Effector memory CD4-positive, alpha-beta T cell (primary cell): ENCODE measurements around the gene KRTAP10-2.
"Not testable (repeated sequence)": the region's sequence is repeated elsewhere in the genome, so short reads cannot be mapped to it uniquely, and the experiment has no call there.

Experiments
- DNase-seq, 3 donors: peaks; one replicate each; pipeline ENCODE4 v3.0.0-alpha.2; 2020
- H3K27ac ChIP-seq: 2 replicates; pipeline ENCODE4 v1.7.0; 2013; ENCODE audit warnings: mild to moderate bottlenecking, low read length, moderate library complexity; ENCODE audit not compliant: insufficient read depth, poor library complexity, severe bottlenecking
- H3K27me3 ChIP-seq: replicated peaks from 2 replicates; pipeline ENCODE4 v1.7.0; 2013; ENCODE audit warnings: mild to moderate bottlenecking, low read length; ENCODE audit not compliant: insufficient read depth, control insufficient read depth, poor library complexity, severe bottlenecking
- H3K36me3 ChIP-seq: 2 replicates; pipeline ENCODE4 v1.7.0; 2013; ENCODE audit warnings: mild to moderate bottlenecking, low read length, moderate library complexity; ENCODE audit not compliant: control insufficient read depth, insufficient read depth
- H3K4me1 ChIP-seq: 2 replicates; pipeline ENCODE4 v1.7.0; 2013; ENCODE audit warnings: low read length, mild to moderate bottlenecking; ENCODE audit not compliant: control insufficient read depth, insufficient read depth, poor library complexity, severe bottlenecking
- H3K4me3 ChIP-seq: 2 replicates; pipeline ENCODE4 v1.7.0; 2013; ENCODE audit warnings: low read length, low read depth, mild to moderate bottlenecking; ENCODE audit not compliant: insufficient read depth, poor library complexity, severe bottlenecking
- H3K9me3 ChIP-seq: 2 replicates; pipeline ENCODE4 v1.7.0; 2013; ENCODE audit warnings: mild to moderate bottlenecking, low read length, moderate library complexity; ENCODE audit not compliant: control insufficient read depth

KRTAP10-2 gene

DNA sequence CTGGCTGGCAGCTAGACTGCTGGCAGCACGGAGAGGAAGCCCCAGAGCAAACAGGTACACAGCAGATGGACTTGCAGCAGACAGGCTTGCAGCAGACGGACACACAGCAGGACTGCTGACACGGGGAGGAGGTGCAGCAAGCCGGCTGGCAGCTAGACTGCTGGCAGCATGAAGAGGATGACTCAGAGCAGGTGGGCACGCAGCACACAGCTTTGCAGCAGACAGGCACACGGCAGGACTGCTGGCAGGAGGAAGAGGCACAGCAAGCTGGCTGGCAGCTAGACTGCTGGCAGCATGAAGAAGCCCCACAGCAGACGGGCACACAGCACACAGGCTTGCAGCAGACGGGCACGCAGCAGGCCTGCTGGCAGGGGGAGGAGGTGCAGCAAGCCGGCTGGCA lies 498 bp downstream of the KRTAP10-2 start:
- peaks cover 9% of the 10 kb centered on the region for H3K4me1 ChIP-seq
- H3K27me3 ChIP-seq = no peaks in the 10 kb centered on the region
- no peak overlapping the region for H3K27ac ChIP-seq
- H3K36me3 ChIP-seq = no peaks in the 10 kb centered on the region
- H3K4me3 ChIP-seq = no peak overlapping the region
- DNase-seq = no peak
- no peaks in the 10 kb centered on the region for H3K9me3 ChIP-seq

DNA sequence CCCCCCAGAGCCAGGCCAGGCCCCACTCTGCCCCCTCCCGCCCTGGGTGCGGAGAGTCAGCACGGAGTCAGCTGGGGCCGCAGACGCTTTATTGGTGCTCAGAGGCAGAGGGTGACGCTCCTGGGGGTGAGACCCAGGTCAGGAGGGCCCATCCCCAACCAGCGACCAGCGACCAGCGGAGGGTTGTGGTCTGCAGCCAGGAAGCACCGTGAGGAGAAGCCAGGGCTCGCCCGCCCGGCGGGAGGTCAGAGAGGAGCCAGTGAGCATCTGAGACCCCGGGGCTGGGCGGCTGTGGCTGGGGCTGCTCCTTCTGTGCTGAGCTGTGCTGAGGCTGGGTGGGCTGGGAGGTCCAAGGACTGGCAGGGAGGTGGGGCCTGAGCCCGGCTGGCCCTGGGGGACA lies 1.0 kb downstream of the KRTAP10-2 start:
- not testable (repeated sequence) for H3K9me3 ChIP-seq, H3K36me3 ChIP-seq, H3K27ac ChIP-seq, H3K4me3 ChIP-seq, DNase-seq, H3K4me1 ChIP-seq, H3K27me3 ChIP-seq

DNA sequence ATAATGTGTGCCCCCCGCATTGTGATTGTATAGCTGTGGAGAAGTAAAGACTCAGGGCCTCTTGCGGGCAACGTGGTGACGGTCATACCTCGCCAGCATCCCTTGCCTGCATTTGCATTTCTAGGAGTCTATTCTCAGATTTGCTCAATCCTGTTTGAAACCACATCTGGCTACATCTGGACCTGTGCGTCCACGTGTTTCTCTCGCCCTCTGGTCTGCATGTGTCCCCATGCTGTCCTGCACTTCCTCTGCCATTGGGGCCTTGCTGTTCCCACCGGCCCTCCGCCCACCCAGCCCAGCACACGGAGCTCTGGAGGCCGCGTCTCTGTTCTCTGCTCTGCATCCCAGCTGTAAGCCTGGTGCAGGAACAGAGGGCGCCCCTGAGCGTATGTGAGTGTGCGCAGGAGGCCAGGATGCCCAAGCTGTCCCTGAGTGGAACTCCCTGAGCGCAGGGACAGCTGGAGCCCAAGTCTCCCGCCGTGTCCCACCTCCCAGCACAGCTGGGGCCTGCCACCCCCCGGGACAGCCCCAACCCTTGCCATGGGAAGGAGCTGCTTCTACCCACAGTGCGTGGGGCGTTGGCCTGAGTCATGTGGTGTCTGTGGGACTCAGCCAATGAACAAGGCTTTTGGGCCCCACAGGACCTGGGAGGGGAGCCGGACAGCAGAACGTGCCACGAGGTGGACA lies 1.6 kb downstream of the KRTAP10-2 start:
- DNase-seq = no peak
- Histone ChIP-seq H3K4me1 (peaks cover 9% of the 10 kb centered on the region), H3K9me3 (no peaks in the 10 kb centered on the region), H3K27me3 (no peaks in the 10 kb centered on the region), H3K36me3 (no peaks in the 10 kb centered on the region), H3K27ac (no peak overlapping the region), H3K4me3 (no peak overlapping the region)

DNA sequence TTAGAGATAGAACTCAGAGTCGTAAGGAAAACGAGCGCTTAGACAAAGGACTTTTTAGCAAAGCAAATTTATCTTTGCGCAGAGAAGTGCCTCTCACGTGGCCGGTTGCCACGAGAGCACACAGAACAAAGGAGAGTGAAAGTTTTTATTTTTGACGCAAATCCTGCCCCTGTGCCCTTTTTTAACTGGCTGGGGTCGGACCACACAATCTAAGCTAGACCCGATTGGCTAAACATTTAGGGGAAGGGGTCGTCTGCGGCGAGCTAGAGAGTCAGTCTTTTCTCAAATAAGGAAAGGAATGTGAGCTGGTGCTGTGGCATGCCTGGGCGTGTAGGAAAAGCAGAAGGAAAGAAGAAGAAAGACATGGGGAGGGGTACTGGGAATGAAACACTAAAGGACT lies 2.4 kb downstream of the KRTAP10-2 start:
- no peak overlapping the region for H3K27ac ChIP-seq

DNA sequence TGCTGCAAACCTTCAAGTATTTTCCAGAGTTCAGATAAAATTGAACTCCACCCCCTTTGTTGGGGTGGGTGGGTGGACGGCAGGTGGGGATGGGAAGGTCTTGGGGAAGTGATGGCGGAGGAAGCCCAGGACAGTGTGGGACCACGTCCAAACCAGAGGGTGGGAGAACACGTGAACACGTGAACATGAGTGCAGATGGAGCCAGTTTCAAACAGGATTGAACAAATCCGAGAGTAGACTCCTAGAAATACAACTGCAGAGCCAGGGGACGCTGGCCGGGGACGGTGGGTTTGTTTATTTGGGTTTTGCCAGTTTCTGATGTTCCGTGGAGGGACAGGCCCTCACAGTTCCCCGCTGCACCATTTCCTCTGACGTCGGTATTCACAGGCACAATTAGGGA lies 2.9 kb downstream of the KRTAP10-2 start:
- peaks cover 9% of the 10 kb centered on the region for H3K4me1 ChIP-seq
- no peaks in the 10 kb centered on the region for H3K9me3 ChIP-seq
- no peak for DNase-seq
- no peaks in the 10 kb centered on the region for H3K36me3 ChIP-seq
- no peak overlapping the region for H3K4me3 ChIP-seq
- no peaks in the 10 kb centered on the region for H3K27me3 ChIP-seq
- H3K27ac ChIP-seq = no peak overlapping the region

More for the DNA sequence above, 2.4 kb downstream of the KRTAP10-2 start:
- no peaks in the 10 kb centered on the region for H3K9me3 ChIP-seq
- H3K36me3 ChIP-seq = no peaks in the 10 kb centered on the region
- no peaks in the 10 kb centered on the region for H3K27me3 ChIP-seq
- DNase-seq = no peak
- no peak overlapping the region for H3K4me3 ChIP-seq
- H3K4me1 ChIP-seq = peaks cover 9% of the 10 kb centered on the region

DNA sequence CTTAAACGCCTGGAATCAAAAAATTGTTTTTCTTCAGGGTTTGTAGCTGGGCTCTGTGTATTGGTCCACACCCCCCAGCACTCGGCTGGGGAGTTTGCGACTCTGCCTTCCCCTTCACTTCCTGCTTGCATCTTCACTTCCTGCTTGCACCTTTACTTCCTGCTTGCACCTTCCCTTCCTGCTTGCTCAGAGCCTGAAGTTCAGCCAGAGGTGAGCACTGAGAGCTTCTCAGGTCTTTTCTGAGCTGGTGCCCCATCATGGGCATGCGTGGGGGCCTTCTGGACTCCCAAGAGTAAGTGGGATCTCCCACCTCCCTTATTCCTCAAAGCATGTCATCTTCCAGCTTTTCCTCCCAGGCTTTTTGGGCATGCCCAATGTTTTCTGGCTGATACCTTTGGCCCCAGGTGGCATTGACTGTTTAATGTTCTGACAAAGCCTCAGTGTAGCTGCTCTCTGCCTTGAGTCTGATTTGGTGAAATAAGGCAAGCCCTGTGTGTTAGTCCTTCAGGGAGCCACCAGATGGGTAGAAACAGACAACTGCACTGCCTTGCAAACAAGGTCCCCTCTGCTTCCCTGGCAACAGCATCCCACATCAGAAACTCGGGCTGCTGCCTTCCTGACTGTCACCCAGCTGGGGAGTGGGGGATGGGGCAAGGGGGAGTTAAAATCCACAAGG lies 3.5 kb downstream of the KRTAP10-2 start:
- no peak for DNase-seq
- H3K36me3 ChIP-seq = no peaks in the 10 kb centered on the region
- H3K4me1 ChIP-seq = peaks cover 9% of the 10 kb centered on the region
- H3K27ac ChIP-seq = peak overlapping the region; percentile 36
- H3K9me3 ChIP-seq = no peaks in the 10 kb centered on the region
- H3K4me3 ChIP-seq = no peak overlapping the region
- no peaks in the 10 kb centered on the region for H3K27me3 ChIP-seq

DNA sequence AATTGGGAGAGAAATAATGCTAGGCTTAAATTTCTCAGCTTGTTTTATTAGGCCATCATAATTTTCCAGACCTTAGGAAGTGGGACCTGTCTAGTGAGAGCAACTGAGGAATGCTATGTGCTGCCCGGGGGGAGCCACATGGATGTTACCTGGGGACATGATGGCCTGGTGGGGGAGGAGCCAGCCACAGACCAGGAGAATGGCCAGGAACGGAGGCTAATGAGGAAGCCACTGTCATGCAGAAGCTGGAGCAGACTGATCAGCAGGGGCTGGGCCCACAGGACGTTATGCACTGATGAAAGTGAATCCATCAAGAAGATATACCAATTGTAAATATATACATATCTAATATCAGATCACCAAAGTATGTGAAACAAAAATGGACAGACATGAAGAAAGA lies 6.7 kb downstream of the KRTAP10-2 start:
- H3K27me3 ChIP-seq = no peaks in the 10 kb centered on the region
- no peak overlapping the region for H3K27ac ChIP-seq
- H3K4me1 ChIP-seq = peaks cover 9% of the 10 kb centered on the region
- H3K4me3 ChIP-seq = no peak overlapping the region
- no peak for DNase-seq
- H3K9me3 ChIP-seq = no peaks in the 10 kb centered on the region
- H3K36me3 ChIP-seq = no peaks in the 10 kb centered on the region

DNA sequence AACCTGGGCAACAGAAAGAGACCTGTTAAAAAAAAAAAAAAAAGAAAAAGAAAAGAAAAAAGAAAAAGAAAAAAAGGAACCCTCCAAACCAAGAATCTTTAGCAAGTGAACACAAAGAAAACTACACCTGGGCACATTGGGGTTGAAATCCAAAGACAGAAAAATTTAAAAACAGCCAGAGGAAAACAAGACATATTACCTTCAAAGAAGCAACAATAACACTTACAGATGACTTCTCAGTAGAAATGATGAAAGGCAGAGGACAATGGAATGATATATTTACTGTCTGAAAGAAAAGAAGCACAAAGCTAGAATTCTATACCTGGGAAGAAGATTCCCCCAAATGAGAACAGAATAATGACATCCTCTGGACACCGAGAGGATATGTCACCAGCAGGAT lies 8.6 kb downstream of the KRTAP10-2 start:
- Histone ChIP-seq H3K27ac (no peak overlapping the region), H3K4me1 (peaks cover 6% of the 10 kb centered on the region), H3K9me3 (no peaks in the 10 kb centered on the region), H3K27me3 (no peaks in the 10 kb centered on the region), H3K36me3 (no peaks in the 10 kb centered on the region), H3K4me3 (no peak overlapping the region)
- DNase-seq = no peak

DNA sequence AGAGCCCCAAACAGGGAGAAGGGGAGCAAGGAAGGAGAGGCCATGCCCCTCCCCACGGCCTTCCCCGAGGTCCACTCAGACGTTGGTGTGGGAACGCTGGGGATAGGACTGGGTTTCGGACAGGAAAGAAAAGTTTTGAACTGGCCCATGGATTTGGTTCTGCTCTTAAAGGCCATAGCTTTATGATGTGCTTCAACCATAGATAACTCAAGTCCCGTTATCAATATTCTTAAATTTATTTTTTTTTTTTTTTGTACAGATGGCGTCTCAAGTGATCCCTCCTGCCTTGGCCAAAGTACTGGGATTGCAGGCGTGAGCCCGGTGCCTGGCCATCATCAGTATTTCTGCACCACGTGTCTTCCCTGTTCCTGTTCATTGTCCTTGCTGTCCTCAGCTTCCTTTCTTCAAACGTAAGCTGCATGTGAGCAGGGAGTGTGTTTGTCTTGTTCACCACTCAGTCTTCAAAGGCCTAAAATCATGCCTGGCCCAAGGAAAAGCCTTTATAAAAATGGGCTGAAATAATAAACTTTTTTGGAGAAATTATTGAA lies 10.5 kb downstream of the KRTAP10-2 start:
- Histone ChIP-seq H3K36me3 (no peaks in the 10 kb centered on the region), H3K27ac (no peak overlapping the region)
- DNase-seq = no peak

DNA sequence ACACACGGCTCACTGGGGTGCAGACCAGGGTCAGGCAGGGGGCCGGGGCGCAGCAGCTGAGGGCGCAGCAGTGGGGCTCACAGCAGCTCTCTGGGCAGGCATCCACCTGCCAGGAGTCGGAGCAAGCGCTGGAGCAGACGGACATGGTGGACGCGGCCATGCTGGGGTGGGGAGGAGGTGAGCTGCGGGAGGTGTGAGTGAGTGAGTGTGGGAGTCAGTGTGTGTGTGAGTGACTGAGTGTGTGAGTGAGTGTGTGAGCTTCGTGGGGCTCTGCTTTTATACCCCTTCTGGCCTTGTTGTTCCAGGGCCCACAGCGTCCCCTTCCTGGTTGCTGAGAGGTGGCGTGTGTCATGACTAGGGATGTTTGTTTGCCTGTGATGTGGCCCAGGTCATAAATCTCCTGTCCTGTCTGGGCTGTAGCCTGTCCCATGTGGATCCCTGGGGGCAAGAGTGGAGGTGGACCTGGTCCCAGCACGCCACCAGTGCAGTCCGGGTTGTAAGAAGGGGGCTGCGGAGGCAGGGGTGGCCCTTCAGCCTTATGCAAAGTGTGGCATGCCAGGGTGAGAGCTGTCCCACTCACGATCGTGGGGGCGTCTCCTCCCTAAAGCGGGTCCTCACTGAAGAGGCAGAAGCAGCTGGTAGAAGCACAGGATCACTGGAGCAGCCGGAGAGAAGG lies 11.2 kb downstream of the KRTAP10-2 start, which contains the start of gene KRTAP10-1:
KRTAP10-1 (minus strand) TSS at position 205 of the 676 bp plus-strand sequence; CDS start at position 160, 45 bp downstream.
- Histone ChIP-seq H3K27me3 (no peaks in the 10 kb centered on the region), H3K4me3 (no peak within 1 kb of the TSS), H3K9me3 (no peaks in the 10 kb centered on the region), H3K27ac (no peak within 1 kb of the TSS), H3K4me1 (no peaks in the 10 kb centered on the region), H3K36me3 (no peaks in the 10 kb centered on the region)
- no peak for DNase-seq

More for the DNA sequence above, 10.5 kb downstream of the KRTAP10-2 start:
- H3K4me1 ChIP-seq = no peaks in the 10 kb centered on the region
- H3K4me3 ChIP-seq = no peak overlapping the region
- no peaks in the 10 kb centered on the region for H3K9me3 ChIP-seq
- no peaks in the 10 kb centered on the region for H3K27me3 ChIP-seq
